PC-9 (cell line): ENCODE results near the gene BUB1B. TPM values are rescaled to one million over a fixed set of nuclear protein-coding genes. Genes with fewer than 3 reads are reported as not detected.

Experiments
- BruUV-seq: library from RNA; stranded (reverse); fragments of 400-500 nt; replicated peaks from 2 replicates; lab custom pipeline; 2021; lab: Mats Ljungman, UMichigan
- CTCF ChIA-PET: fragments of 300-600 bp; sonication (Branson Sonifier 250); formaldehyde crosslinking; loops from one replicate; lab custom pipeline; 2022; ENCODE audit warnings: antibody characterized with exemption; lab: Charles Lee
- POLR2A ChIA-PET: fragments of 300-600 bp; sonication (Branson Sonifier 250); formaldehyde crosslinking; loops from one replicate; lab custom pipeline; 2022; ENCODE audit warnings: antibody characterized with exemption; ENCODE audit not compliant: unreplicated experiment; lab: Charles Lee
- DNase-seq, 2 experiments: peaks; one replicate each; pipeline versions ENCODE4 v3.0.0 to v3.0.0-alpha.2; 2015 to 2022; ENCODE audit warnings: mixed read lengths in 1 of 2
- H2AFZ ChIP-seq: fragments of 200-600 bp; sonication (generic); 2 replicates; pipeline ENCODE4 v1.8.1; 2017; ENCODE audit warnings: antibody characterized with exemption
- H3F3A ChIP-seq: fragments of 200-600 bp; sonication (generic); 2 replicates; pipeline ENCODE4 v1.8.1; 2017; ENCODE audit warnings: antibody characterized with exemption, mild to moderate bottlenecking, low read depth; ENCODE audit not compliant: insufficient read depth
- H3K27ac ChIP-seq: fragments of 200-600 bp; sonication (generic); 2 replicates; pipeline ENCODE4 v1.6.1; 2016; ENCODE audit warnings: mixed run types
- H3K27me3 ChIP-seq: fragments of 200-600 bp; sonication (generic); 2 replicates; pipeline ENCODE4 v1.6.1; 2016; ENCODE audit warnings: low read depth, mixed run types; ENCODE audit not compliant: insufficient read depth
- H3K36me3 ChIP-seq: fragments of 200-600 bp; sonication (generic); 2 replicates; pipeline ENCODE4 v1.6.1; 2016; ENCODE audit warnings: low read depth, mixed run types
- H3K4me1 ChIP-seq: fragments of 200-600 bp; sonication (generic); replicated peaks from 2 replicates; pipeline ENCODE4 v1.6.1; 2016; ENCODE audit warnings: mixed run types; ENCODE audit not compliant: insufficient read depth
- H3K4me2 ChIP-seq: fragments of 200-600 bp; sonication (generic); 2 replicates; pipeline ENCODE4 v1.6.1; 2017; ENCODE audit warnings: mixed run types
- H3K4me3 ChIP-seq: fragments of 200-600 bp; sonication (generic); 2 replicates; pipeline ENCODE4 v1.6.1; 2016; ENCODE audit warnings: mixed run types
- H3K79me2 ChIP-seq: fragments of 200-600 bp; sonication (generic); 2 replicates; pipeline ENCODE4 v1.6.1; 2017; ENCODE audit warnings: low read depth, mixed run types
- H3K9me2 ChIP-seq: fragments of 200-600 bp; sonication (generic); 2 replicates; pipeline ENCODE4 v1.8.1; 2017; ENCODE audit warnings: mild to moderate bottlenecking; ENCODE audit not compliant: insufficient read depth
- H3K9me3 ChIP-seq: fragments of 200-600 bp; sonication (generic); 2 replicates; pipeline ENCODE4 v1.8.1; 2016; ENCODE audit warnings: low read depth; ENCODE audit not compliant: insufficient read depth
- H4K20me1 ChIP-seq: fragments of 200-600 bp; sonication (generic); 2 replicates; pipeline ENCODE4 v1.8.1; 2017; ENCODE audit not compliant: insufficient read depth
- EZH2 ChIP-seq: fragments of 200-600 bp; sonication (generic); IDR thresholded peaks from 2 replicates; pipeline ENCODE4 v1.8.0; 2017; ENCODE audit warnings: antibody characterized with exemption, low read depth
- intact Hi-C: fragments of 100-400 bp; cut with micrococcal nuclease; formaldehyde crosslinking; loops from one replicate; pipeline ENCODE4 v1.10.0; 2022; ENCODE audit not compliant: unreplicated experiment
- total RNA-seq: library from RNA; stranded (reverse); gene quantifications from 2 replicates; pipeline ENCODE4 v1.2.3, GENCODE V29; 2021
- TF ChIP-seq, protein P1 (sequence below): fragments of 200-600 bp; sonication (generic); conservative IDR thresholded peaks from 2 replicates; pipeline ENCODE4 v1.6.1; 2017; ENCODE audit warnings: mixed run types, antibody characterized with exemption, mild to moderate bottlenecking, moderate library complexity

Gene BUB1B
- total RNA-seq, 1 experiment from 2014 or later = 75.3 TPM

DNA sequence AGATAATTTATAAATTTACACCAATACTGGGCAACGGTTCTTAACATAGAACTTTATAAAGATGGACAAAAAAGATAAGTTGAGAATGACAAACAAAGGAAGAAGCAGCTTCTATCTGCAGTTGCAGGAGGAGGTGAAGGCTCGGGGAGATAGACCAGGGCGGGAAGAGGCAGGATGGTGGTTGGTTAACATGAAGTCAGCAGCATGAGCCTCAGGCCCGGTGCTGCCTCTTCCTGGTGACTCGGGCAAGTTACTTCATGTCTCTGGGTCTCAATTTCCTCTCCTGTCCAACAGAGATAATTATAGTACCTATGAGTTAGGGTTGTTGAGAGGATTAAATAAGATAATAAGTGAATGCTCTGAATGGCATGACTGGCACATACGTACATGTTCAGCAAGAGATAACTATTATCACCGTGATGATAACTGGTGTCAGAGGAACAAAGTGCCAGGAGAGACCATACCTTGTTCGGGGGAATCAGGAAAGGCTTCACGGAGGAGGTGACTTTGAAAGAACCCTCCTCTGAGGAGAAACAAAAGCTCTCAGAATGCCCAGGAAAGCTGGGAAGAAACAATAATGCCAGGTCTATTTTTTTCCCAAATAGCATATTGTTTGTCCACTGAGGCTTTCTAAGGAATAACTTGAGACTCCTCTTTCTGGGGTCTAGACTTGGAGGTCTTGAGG lies 82.4 kb downstream of the BUB1B start:
- H3K4me3 ChIP-seq = no peak overlapping the region
- CTCF ChIA-PET = interaction anchor here (0.6 kb wide), 1 partner anchor 1315 kb away, joined by 3 read pairs; no protein-coding TSS in a partner anchor
- no peaks in the 10 kb centered on the region for H3K79me2 ChIP-seq
- no peaks in the 10 kb centered on the region for H3K9me2 ChIP-seq
- intact Hi-C loops = no loop called here
- TF ChIP-seq, protein P1, sequence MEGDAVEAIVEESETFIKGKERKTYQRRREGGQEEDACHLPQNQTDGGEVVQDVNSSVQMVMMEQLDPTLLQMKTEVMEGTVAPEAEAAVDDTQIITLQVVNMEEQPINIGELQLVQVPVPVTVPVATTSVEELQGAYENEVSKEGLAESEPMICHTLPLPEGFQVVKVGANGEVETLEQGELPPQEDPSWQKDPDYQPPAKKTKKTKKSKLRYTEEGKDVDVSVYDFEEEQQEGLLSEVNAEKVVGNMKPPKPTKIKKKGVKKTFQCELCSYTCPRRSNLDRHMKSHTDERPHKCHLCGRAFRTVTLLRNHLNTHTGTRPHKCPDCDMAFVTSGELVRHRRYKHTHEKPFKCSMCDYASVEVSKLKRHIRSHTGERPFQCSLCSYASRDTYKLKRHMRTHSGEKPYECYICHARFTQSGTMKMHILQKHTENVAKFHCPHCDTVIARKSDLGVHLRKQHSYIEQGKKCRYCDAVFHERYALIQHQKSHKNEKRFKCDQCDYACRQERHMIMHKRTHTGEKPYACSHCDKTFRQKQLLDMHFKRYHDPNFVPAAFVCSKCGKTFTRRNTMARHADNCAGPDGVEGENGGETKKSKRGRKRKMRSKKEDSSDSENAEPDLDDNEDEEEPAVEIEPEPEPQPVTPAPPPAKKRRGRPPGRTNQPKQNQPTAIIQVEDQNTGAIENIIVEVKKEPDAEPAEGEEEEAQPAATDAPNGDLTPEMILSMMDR = no peak
- TF ChIP-seq EZH2 = no peak
- no peaks in the 10 kb centered on the region for H3K36me3 ChIP-seq
- POLR2A ChIA-PET = no interaction called here
- no peak overlapping the region for H3K27ac ChIP-seq
- H3K9me3 ChIP-seq = no peaks in the 10 kb centered on the region
- H3K4me1 ChIP-seq = peaks cover 54% of the 10 kb centered on the region
- no TSS peak for BruUV-seq
- H4K20me1 ChIP-seq = no peaks in the 10 kb centered on the region
- H3K27me3 ChIP-seq = no peaks in the 10 kb centered on the region
- H2AFZ ChIP-seq = no peak overlapping the region
- H3F3A ChIP-seq = peaks cover 18% of the 10 kb centered on the region
- no peak for DNase-seq
- no peak overlapping the region for H3K4me2 ChIP-seq

DNA sequence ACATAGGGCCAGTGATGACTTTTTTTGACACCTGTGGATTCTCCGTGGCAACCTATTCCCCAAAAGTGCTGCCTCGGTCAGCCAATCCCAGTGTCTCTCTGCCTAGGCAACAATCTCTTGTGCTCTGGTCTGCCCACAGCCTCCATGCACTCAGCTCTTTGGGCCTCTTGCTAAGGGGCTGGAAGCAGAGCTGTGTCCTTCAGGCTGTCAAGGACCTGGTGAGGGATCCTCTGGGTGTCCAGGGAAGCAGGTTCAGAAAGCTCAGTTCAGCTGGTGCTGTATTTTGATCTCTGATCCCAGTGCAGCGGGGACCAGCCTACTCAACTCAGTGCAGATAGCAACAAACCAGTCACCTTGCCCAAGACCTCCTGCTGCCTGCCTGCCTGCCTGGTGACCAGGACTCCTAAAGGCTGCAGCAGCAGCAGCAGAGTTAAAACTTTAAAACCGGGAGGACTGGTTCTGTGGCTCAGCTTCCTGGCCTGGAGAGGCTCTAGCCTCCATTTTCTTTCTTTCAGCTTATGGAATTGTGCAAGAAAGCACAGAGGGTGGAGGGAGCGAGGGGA lies 84.2 kb downstream of the BUB1B start:
- H3K27ac ChIP-seq = peak overlapping the region; percentile 71
- peak; percentile 75 to 91 for DNase-seq
- TF ChIP-seq, protein P1 = no peak
- TF ChIP-seq EZH2 = no peak
- H3F3A ChIP-seq = peaks cover 25% of the 10 kb centered on the region
- no peaks in the 10 kb centered on the region for H3K36me3 ChIP-seq
- intact Hi-C loops = no loop called here
- no peak overlapping the region; the same call in 1 of the 2 replicates for H2AFZ ChIP-seq
- H4K20me1 ChIP-seq = no peaks in the 10 kb centered on the region
- no TSS peak for BruUV-seq
- peaks cover 49% of the 10 kb centered on the region for H3K4me1 ChIP-seq
- no peak overlapping the region for H3K4me3 ChIP-seq
- H3K9me3 ChIP-seq = no peaks in the 10 kb centered on the region
- ChIA-PET POLR2A (interaction anchor here (0.7 kb wide), 1 partner anchor 170 kb away, joined by 6 read pairs; no protein-coding TSS in a partner anchor), CTCF (interaction anchor here (1.4 kb wide), 1 partner anchor 28 kb away, joined by 5 read pairs; no protein-coding TSS in a partner anchor)
- H3K79me2 ChIP-seq = no peaks in the 10 kb centered on the region
- H3K27me3 ChIP-seq = no peaks in the 10 kb centered on the region
- H3K9me2 ChIP-seq = no peaks in the 10 kb centered on the region
- H3K4me2 ChIP-seq = peak overlapping the region; percentile 72

DNA sequence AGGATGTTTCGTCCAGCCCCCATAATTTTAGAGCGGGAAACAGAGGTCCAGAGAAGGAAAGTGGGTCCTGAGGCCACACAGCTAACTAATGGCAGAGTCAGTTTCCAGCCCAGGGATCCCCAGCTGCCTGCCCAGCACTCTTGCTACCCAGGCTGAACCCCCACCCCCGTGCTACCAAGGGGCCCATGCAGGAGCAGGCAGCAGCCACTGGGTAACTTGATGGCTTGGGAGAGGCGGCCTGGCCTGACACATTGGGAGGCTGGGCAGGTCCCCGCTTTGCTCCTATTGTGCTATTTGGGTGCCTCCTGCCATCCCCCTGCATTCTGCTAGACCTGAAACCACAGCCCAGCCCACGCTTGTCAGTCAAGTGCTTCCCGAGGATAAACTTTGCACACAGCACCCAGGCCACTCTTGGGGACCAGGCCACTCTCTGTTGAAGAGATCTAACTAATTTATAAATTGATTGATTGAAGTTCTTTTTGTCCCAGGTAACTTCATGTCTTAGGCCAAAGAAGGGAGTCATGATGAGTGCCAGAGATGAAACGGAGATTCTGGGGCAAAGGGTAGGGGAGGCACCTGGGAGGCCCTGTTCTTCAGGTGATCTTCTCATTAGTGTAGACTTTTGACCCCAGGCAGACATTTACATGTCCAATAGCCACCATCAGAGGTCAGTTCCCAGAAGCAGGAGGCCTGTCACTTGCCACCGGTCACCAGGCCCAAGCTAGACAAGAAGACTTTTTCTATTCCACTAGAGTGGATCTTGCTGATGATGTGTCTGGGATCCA lies 85.0 kb downstream of the BUB1B start:
- POLR2A ChIA-PET = interaction anchor here (0.7 kb wide), 1 partner anchor 171 kb away, joined by 6 read pairs; no protein-coding TSS in a partner anchor
- Histone ChIP-seq H3K4me1 (peaks cover 43% of the 10 kb centered on the region), H3K9me3 (no peaks in the 10 kb centered on the region), H3K27ac (no peak overlapping the region), H3K36me3 (no peaks in the 10 kb centered on the region), H3K27me3 (no peaks in the 10 kb centered on the region), H3F3A (peaks cover 33% of the 10 kb centered on the region), H3K4me3 (no peak overlapping the region), H3K79me2 (no peaks in the 10 kb centered on the region), H3K4me2 (peak overlapping the region; percentile 72), H4K20me1 (no peaks in the 10 kb centered on the region), H2AFZ (no peak overlapping the region), H3K9me2 (no peaks in the 10 kb centered on the region)
- CTCF ChIA-PET = interaction anchor here (1.4 kb wide), 1 partner anchor 27 kb away, joined by 5 read pairs; no protein-coding TSS in a partner anchor
- intact Hi-C loops = no loop called here
- no peak for DNase-seq
- TF ChIP-seq EZH2 = no peak
- TF ChIP-seq, protein P1 = no peak
- no TSS peak for BruUV-seq
